BLaER1 (cell line): ENCODE results near the gene ADAP1.
A peak's percentile ranks its signal among the peaks of the same experiment; 100 is the strongest.
"Not testable (repeated sequence)": the region's sequence is repeated elsewhere in the genome, so short reads cannot be mapped to it uniquely, and the experiment has no call there.

ENCODE experiments used
- H3K27ac ChIP-seq: shearing (Covaris generic); formaldehyde crosslinking; 2 replicates; pipeline ENCODE4 v1.8.1; 2022
- H3K27me3 ChIP-seq: shearing (Covaris generic); formaldehyde crosslinking; 2 replicates; pipeline ENCODE4 v1.8.1; 2022
- H3K36me3 ChIP-seq: shearing (Covaris generic); formaldehyde crosslinking; 2 replicates; pipeline ENCODE4 v1.8.1; 2022
- H3K4me1 ChIP-seq: shearing (Covaris generic); formaldehyde crosslinking; 2 replicates; pipeline ENCODE4 v1.8.1; 2022
- H3K4me2 ChIP-seq: shearing (Covaris generic); formaldehyde crosslinking; 2 replicates; pipeline ENCODE4 v1.8.1; 2022
- H3K4me3 ChIP-seq: shearing (Covaris generic); formaldehyde crosslinking; 2 replicates; pipeline ENCODE4 v1.8.1; 2022
- H3K9ac ChIP-seq: shearing (Covaris generic); formaldehyde crosslinking; 2 replicates; pipeline ENCODE4 v1.8.1; 2022
- H3K9me3 ChIP-seq: shearing (Covaris generic); formaldehyde crosslinking; 2 replicates; pipeline ENCODE4 v1.8.1; 2022
- H4K20me1 ChIP-seq: shearing (Covaris generic); formaldehyde crosslinking; 2 replicates; pipeline ENCODE4 v1.8.1; 2022
- Cebpa-rat ChIP-seq: shearing (Covaris generic); IDR thresholded peaks from 2 replicates; pipeline ENCODE4 v1.8.1; 2022

ADAP1 gene

GRCh38 chr7:954330-955238 is at the start of gene ADAP1:
TSS of gene ADAP1 (minus strand) at chr7:954680. CDS start at chr7:954477, 203 bp downstream.
- Histone ChIP-seq H3K36me3 (peaks cover 4% of the 10 kb centered on the region), H3K9ac (peak within 1 kb of the TSS; percentile 82), H3K9me3 (no peaks in the 10 kb centered on the region), H3K27ac (peak within 1 kb of the TSS; percentile 81), H3K4me1 (peaks cover 88% of the 10 kb centered on the region), H3K27me3 (no peaks in the 10 kb centered on the region), H4K20me1 (peaks cover 24% of the 10 kb centered on the region), H3K4me2 (peak within 1 kb of the TSS; percentile 99), H3K4me3 (peak within 1 kb of the TSS; percentile 81)
- no peak for TF ChIP-seq Cebpa-rat

GRCh38 chr7:1002445-1002844 is 48.0 kb upstream of the ADAP1 start:
- H3K4me3 ChIP-seq, H3K9me3 ChIP-seq, H4K20me1 ChIP-seq, H3K27me3 ChIP-seq, H3K9ac ChIP-seq: not testable (repeated sequence)
- peaks cover 24% of the 10 kb centered on the region for H3K36me3 ChIP-seq
- peaks cover 78% of the 10 kb centered on the region for H3K4me1 ChIP-seq
- H3K27ac ChIP-seq, result 0 out of 2 replicates have a peak overlapping the region, but pooled peaks have one; percentile 13
- H3K4me2 ChIP-seq, result peak overlapping the region; percentile 95

GRCh38 chr7:1002026-1002425 is 47.5 kb upstream of the ADAP1 start:
- Histone ChIP-seq H3K27ac (0 out of 2 replicates have a peak overlapping the region, but pooled peaks have one; percentile 13), H3K4me2 (peak overlapping the region; percentile 95), H3K4me1 (peaks cover 78% of the 10 kb centered on the region), H3K36me3 (peaks cover 22% of the 10 kb centered on the region)
- not testable (repeated sequence) for H4K20me1 ChIP-seq, H3K27me3 ChIP-seq, H3K4me3 ChIP-seq, H3K9me3 ChIP-seq, H3K9ac ChIP-seq

GRCh38 chr7:1001069-1001770 is 46.7 kb upstream of the ADAP1 start:
- Histone ChIP-seq H3K9ac (peak overlapping the region; percentile 71), H3K36me3 (peaks cover 21% of the 10 kb centered on the region; the same call in 1 of the 2 replicates), H3K27ac (peak overlapping the region; percentile 74), H3K4me3 (peak overlapping the region; percentile 57), H3K4me2 (peak overlapping the region; percentile 95), H3K4me1 (peaks cover 78% of the 10 kb centered on the region)
- H4K20me1 ChIP-seq, H3K27me3 ChIP-seq, H3K9me3 ChIP-seq: not testable (repeated sequence)

GRCh38 chr7:999941-1000935 is 45.8 kb upstream of the ADAP1 start:
- Histone ChIP-seq H4K20me1 (no peaks in the 10 kb centered on the region; the same call in 1 of the 2 replicates), H3K9me3 (no peaks in the 10 kb centered on the region), H3K27ac (peak overlapping the region; percentile 74), H3K4me2 (peak overlapping the region; percentile 95), H3K4me3 (peak overlapping the region; percentile 57), H3K27me3 (peaks cover 11% of the 10 kb centered on the region; the same call in 1 of the 2 replicates), H3K9ac (peak overlapping the region; percentile 71), H3K4me1 (peaks cover 78% of the 10 kb centered on the region), H3K36me3 (peaks cover 11% of the 10 kb centered on the region; the same call in 1 of the 2 replicates)
- no peak for TF ChIP-seq Cebpa-rat

GRCh38 chr7:999149-999879 is 44.8 kb upstream of the ADAP1 start:
- no peak for TF ChIP-seq Cebpa-rat
- Histone ChIP-seq H3K4me3 (peak overlapping the region; percentile 57), H3K4me1 (peaks cover 78% of the 10 kb centered on the region), H3K27me3 (peaks cover 20% of the 10 kb centered on the region; the same call in 1 of the 2 replicates), H3K9ac (peak overlapping the region; percentile 53; the same call in 1 of the 2 replicates), H3K4me2 (peak overlapping the region; percentile 95), H4K20me1 (no peaks in the 10 kb centered on the region; the same call in 1 of the 2 replicates), H3K9me3 (no peaks in the 10 kb centered on the region), H3K36me3 (0 out of 2 replicates have a peak, but pooled peaks cover 10% of the 10 kb centered on the region), H3K27ac (peak overlapping the region; percentile 74)

- Histone ChIP-seq H3K4me3 (no peak overlapping the region; the same call in 1 of the 2 replicates), H3K4me2 (peak overlapping the region; percentile 95), H3K9me3 (no peaks in the 10 kb centered on the region), H3K36me3 (0 out of 2 replicates have a peak, but pooled peaks cover 10% of the 10 kb centered on the region), H3K27ac (peak overlapping the region; percentile 19; the same call in 1 of the 2 replicates), H3K4me1 (peaks cover 87% of the 10 kb centered on the region), H4K20me1 (no peaks in the 10 kb centered on the region; the same call in 1 of the 2 replicates), H3K27me3 (peaks cover 22% of the 10 kb centered on the region; the same call in 1 of the 2 replicates), H3K9ac (no peak overlapping the region)
- TF ChIP-seq Cebpa-rat, result no peak
Measured at GRCh38 chr7:997404-998395, 43.2 kb upstream of the ADAP1 start.
